Smooth muscle cell (in vitro differentiated cells): ENCODE measurements around the gene TMEM198. TPM values are rescaled to one million over a fixed set of nuclear protein-coding genes. Genes with fewer than 3 reads are reported as not detected.

Source experiments
- DNase-seq: peaks from one replicate; lab custom pipeline; 2025; ENCODE audit not compliant: unreplicated experiment; lab: John Stamatoyannopoulos, UW
- H2AFZ ChIP-seq: fragments of 200-600 bp; sonication (generic); 2 replicates; pipeline ENCODE4 v1.6.0; 2016; ENCODE audit warnings: antibody characterized with exemption, low read depth, mild to moderate bottlenecking
- H3F3A ChIP-seq: fragments of 200-600 bp; sonication (generic); 2 replicates; pipeline ENCODE4 v1.6.0; 2017; ENCODE audit warnings: antibody characterized with exemption, low read depth
- H3K27ac ChIP-seq: fragments of 200-600 bp; sonication (generic); 2 replicates; pipeline ENCODE4 v1.5.1; 2016; ENCODE audit warnings: low read depth, mild to moderate bottlenecking
- H3K27me3 ChIP-seq: fragments of 200-600 bp; sonication (generic); 2 replicates; pipeline ENCODE4 v1.6.1; 2016; ENCODE audit warnings: low read depth, mild to moderate bottlenecking
- H3K36me3 ChIP-seq: fragments of 200-600 bp; sonication (generic); 2 replicates; pipeline ENCODE4 v1.5.1; 2016; ENCODE audit warnings: low read depth
- H3K4me1 ChIP-seq: fragments of 200-600 bp; sonication (generic); 2 replicates; pipeline ENCODE4 v1.5.1; 2016; ENCODE audit warnings: low read depth
- H3K4me2 ChIP-seq: fragments of 200-600 bp; sonication (generic); 2 replicates; pipeline ENCODE4 v1.6.0; 2016; ENCODE audit warnings: mild to moderate bottlenecking
- H3K4me3 ChIP-seq: fragments of 200-600 bp; sonication (generic); 2 replicates; pipeline ENCODE4 v1.5.1; 2016; ENCODE audit warnings: mild to moderate bottlenecking
- H3K79me2 ChIP-seq: fragments of 200-600 bp; sonication (generic); 2 replicates; pipeline ENCODE4 v1.6.0; 2016; ENCODE audit warnings: low read depth, mild to moderate bottlenecking
- H3K9ac ChIP-seq: fragments of 200-600 bp; sonication (generic); 2 replicates; pipeline ENCODE4 v1.6.0; 2016; ENCODE audit warnings: low read depth
- H3K9me3 ChIP-seq: fragments of 200-600 bp; sonication (generic); replicated peaks from 2 replicates; pipeline ENCODE4 v1.5.1; 2016; ENCODE audit warnings: low read depth
- H4K20me1 ChIP-seq: fragments of 200-600 bp; sonication (generic); 2 replicates; pipeline ENCODE4 v1.6.0; 2016; ENCODE audit warnings: low read depth
- CTCF ChIP-seq: fragments of 200-600 bp; sonication (generic); IDR thresholded peaks from 2 replicates; pipeline ENCODE4 v1.5.1; 2017; ENCODE audit warnings: borderline replicate concordance, mild to moderate bottlenecking, antibody characterized with exemption; ENCODE audit not compliant: insufficient read depth, poor library complexity, severe bottlenecking
- WGBS: methylation state at CpG from one replicate; pipeline ENCODE4 v1.1.7; 2016; ENCODE audit warnings: low lambda C conversion rate; 5-methylcytosine and 5-hydroxymethylcytosine counted together
- polyA plus RNA-seq: library from polyadenylated mRNA; unstranded; fragments of >200 nt; fragmentation: Nextera tagmentation; extraction: Ambion mirVana; gene quantifications from 2 replicates; pipeline ENCODE4 v1.2.1, GENCODE V29; 2016
- total RNA-seq: library from RNA; depleted of rRNA; stranded (reverse); fragments of >200 nt; gene quantifications from 2 replicates; pipeline ENCODE4 v1.2.3, GENCODE V29; 2014

Gene TMEM198
- total and polyA plus RNA-seq, 2 experiments from 2014 or later: 3.3 to 6.9 TPM

- H2AFZ ChIP-seq: peak within 1 kb of the TSS; percentile 35
- peak within 1 kb of the TSS; percentile 75 for H3K4me3 ChIP-seq
- DNase-seq: no peak
- H3K4me1 ChIP-seq: peaks cover 21% of the 10 kb centered on the region
- no peak for TF ChIP-seq CTCF
- WGBS: 88% methylated on average over 13 of the region's 13 CpGs
- peaks cover 12% of the 10 kb centered on the region for H3K79me2 ChIP-seq
- no peaks in the 10 kb centered on the region for H3K36me3 ChIP-seq
- H3K27ac ChIP-seq: peak within 1 kb of the TSS; percentile 59
- H3K4me2 ChIP-seq: peak within 1 kb of the TSS; percentile 95
- H4K20me1 ChIP-seq: peaks cover 9% of the 10 kb centered on the region
- H3F3A ChIP-seq: no peaks in the 10 kb centered on the region
- H3K9ac ChIP-seq: peak within 1 kb of the TSS; percentile 47
- no peaks in the 10 kb centered on the region for H3K27me3 ChIP-seq
- H3K9me3 ChIP-seq: no peaks in the 10 kb centered on the region
Observed at GRCh38 chr2:219572237-219573001, 28.6 kb downstream of the TMEM198 start, which contains the start of gene INHA. Gene INHA, plus strand, starts transcription at chr2:219572310. Its CDS starts 65 bp downstream, at chr2:219572375.

GRCh38 chr2:219573166-219573565, 29.3 kb downstream of the TMEM198 start:
- H2AFZ ChIP-seq: no peak overlapping the region
- TF ChIP-seq CTCF: no peak
- H3K4me2 ChIP-seq: no peak overlapping the region
- H3K9ac ChIP-seq: no peak overlapping the region
- H3K27ac ChIP-seq: no peak overlapping the region
- no peaks in the 10 kb centered on the region for H3F3A ChIP-seq
- H3K4me3 ChIP-seq: no peak overlapping the region
- no peaks in the 10 kb centered on the region for H3K27me3 ChIP-seq
- DNase-seq: no peak
- peaks cover 12% of the 10 kb centered on the region for H3K79me2 ChIP-seq
- H3K4me1 ChIP-seq: peaks cover 28% of the 10 kb centered on the region
- H4K20me1 ChIP-seq: peaks cover 9% of the 10 kb centered on the region
- no peaks in the 10 kb centered on the region for H3K36me3 ChIP-seq
- 84% methylated on average over 5 of the region's 5 CpGs for WGBS
- H3K9me3 ChIP-seq: no peaks in the 10 kb centered on the region

GRCh38 chr2:219574484-219575311, 30.9 kb downstream of the TMEM198 start:
- Histone ChIP-seq H3K4me2 (no peak overlapping the region), H3K27me3 (no peaks in the 10 kb centered on the region), H4K20me1 (peaks cover 3% of the 10 kb centered on the region), H2AFZ (no peak overlapping the region), H3K9ac (no peak overlapping the region), H3K4me3 (no peak overlapping the region), H3F3A (no peaks in the 10 kb centered on the region), H3K79me2 (peaks cover 8% of the 10 kb centered on the region), H3K36me3 (no peaks in the 10 kb centered on the region), H3K4me1 (peaks cover 32% of the 10 kb centered on the region), H3K27ac (no peak overlapping the region), H3K9me3 (no peaks in the 10 kb centered on the region)
- no peak for TF ChIP-seq CTCF
- WGBS: 91% methylated on average over 21 of the region's 22 CpGs
- DNase-seq: no peak
